MM.1S (cell line): ENCODE measurements around the gene TMEM9B.

Source experiments
- DNase-seq: peaks from one replicate; pipeline ENCODE4 v3.0.0-alpha.2; 2015
- H2AFZ ChIP-seq: fragments of 300-600 bp; sonication (generic); 2 replicates; pipeline ENCODE4 v1.6.0; 2016; ENCODE audit warnings: antibody characterized with exemption, low read length
- H3F3A ChIP-seq: fragments of 300-600 bp; sonication (generic); 2 replicates; pipeline ENCODE4 v1.6.1; 2016; ENCODE audit warnings: mild to moderate bottlenecking, antibody characterized with exemption, low read length, moderate library complexity, mixed read lengths; ENCODE audit not compliant: insufficient read depth
- H3K27ac ChIP-seq: fragments of 300-600 bp; sonication (generic); 2 replicates; pipeline ENCODE4 v1.5.1; 2016; ENCODE audit warnings: mild to moderate bottlenecking, low read length
- H3K27me3 ChIP-seq: fragments of 300-600 bp; sonication (generic); replicated peaks from 2 replicates; pipeline ENCODE4 v1.6.0; 2016; ENCODE audit warnings: low read length; ENCODE audit not compliant: insufficient read depth
- H3K36me3 ChIP-seq: fragments of 300-600 bp; sonication (generic); replicated peaks from 2 replicates; pipeline ENCODE4 v1.6.1; 2016; ENCODE audit warnings: mild to moderate bottlenecking, low read length, mixed read lengths; ENCODE audit not compliant: insufficient read depth
- H3K4me1 ChIP-seq: fragments of 300-600 bp; sonication (generic); 2 replicates; pipeline ENCODE4 v1.6.1; 2016; ENCODE audit warnings: low read length, mixed read lengths
- H3K4me2 ChIP-seq: fragments of 300-600 bp; sonication (generic); 2 replicates; pipeline ENCODE4 v1.6.0; 2016; ENCODE audit warnings: low read depth, low read length
- H3K4me3 ChIP-seq: fragments of 300-600 bp; sonication (generic); 2 replicates; pipeline ENCODE4 v1.5.1; 2016; ENCODE audit warnings: low read length, mixed read lengths
- H3K79me2 ChIP-seq: fragments of 300-600 bp; sonication (generic); 2 replicates; pipeline ENCODE4 v1.6.1; 2016; ENCODE audit warnings: mixed run types, low read length, mixed read lengths
- H3K9ac ChIP-seq: fragments of 300-600 bp; sonication (generic); 2 replicates; pipeline ENCODE4 v1.6.1; 2016; ENCODE audit warnings: low read length, mixed read lengths
- H3K9me2 ChIP-seq: fragments of 300-600 bp; sonication (generic); replicated peaks from 2 replicates; pipeline ENCODE4 v1.6.1; 2016; ENCODE audit warnings: mild to moderate bottlenecking, low read length, mixed read lengths; ENCODE audit not compliant: insufficient read depth
- H3K9me3 ChIP-seq: fragments of 300-600 bp; sonication (generic); replicated peaks from 2 replicates; pipeline ENCODE4 v1.6.1; 2016; ENCODE audit warnings: mild to moderate bottlenecking, low read length, mixed read lengths; ENCODE audit not compliant: insufficient read depth
- H4K20me1 ChIP-seq: fragments of 300-600 bp; sonication (generic); 2 replicates; pipeline ENCODE4 v1.6.1; 2016; ENCODE audit warnings: mild to moderate bottlenecking, low read length, moderate library complexity, mixed read lengths; ENCODE audit not compliant: insufficient read depth
- EZH2 ChIP-seq: fragments of 300-600 bp; sonication (generic); optimal IDR thresholded peaks from 2 replicates; pipeline ENCODE3; 2017; ENCODE audit warnings: low read depth, mild to moderate bottlenecking, antibody characterized with exemption, low read length, mixed read lengths
- EZH2phosphoT487 ChIP-seq: fragments of 300-600 bp; sonication (generic); IDR thresholded peaks from 2 replicates; pipeline ENCODE4 v1.6.1; 2018; ENCODE audit warnings: antibody characterized with exemption, low read length
- TF ChIP-seq, protein P1 (sequence below): fragments of 300-600 bp; sonication (generic); IDR thresholded peaks from 2 replicates; pipeline ENCODE4 v1.5.1; 2016; ENCODE audit warnings: antibody characterized with exemption, low read length, mixed read lengths

The TMEM9B gene

DNA sequence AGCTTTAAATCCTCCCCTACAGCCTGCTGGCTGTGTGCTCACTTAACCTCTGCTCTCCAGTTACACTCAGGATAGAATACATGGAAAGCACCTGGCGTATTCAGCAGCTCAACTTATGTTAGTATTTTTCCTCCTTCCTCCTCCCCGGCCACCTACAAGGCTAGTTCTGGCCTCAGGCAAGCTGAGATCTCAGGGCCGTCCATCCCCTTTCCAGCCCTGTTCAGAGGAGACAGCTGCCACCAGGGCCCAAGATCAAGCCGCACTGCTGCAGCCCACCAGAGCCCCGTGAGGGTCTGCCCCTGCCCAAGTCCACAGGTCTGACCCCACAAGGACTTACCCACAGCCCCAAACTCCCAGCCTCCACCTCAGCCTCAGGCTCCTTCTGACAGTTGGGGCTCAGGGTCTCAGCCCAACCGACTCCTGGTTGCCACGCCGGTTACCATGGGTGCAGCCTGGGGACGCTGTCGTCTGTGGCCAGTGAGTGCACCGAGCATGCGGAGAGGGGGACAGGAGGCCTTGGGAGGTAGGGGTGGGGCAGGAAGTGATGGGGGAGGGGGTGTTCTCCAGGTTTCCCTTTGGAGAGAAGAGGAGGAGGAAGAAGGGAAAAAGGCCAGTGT is 31.6 kb downstream of the TMEM9B start, which contains the start of gene C11orf16:
TSS of gene C11orf16 (minus strand) at position 384 of the 617 bp plus-strand sequence. CDS start 639 bp downstream, outside the sequence.
- H3K27me3 ChIP-seq: no peaks in the 10 kb centered on the region
- H3K36me3 ChIP-seq: no peaks in the 10 kb centered on the region
- H3K79me2 ChIP-seq: no peaks in the 10 kb centered on the region
- H3K4me3 ChIP-seq: no peak within 1 kb of the TSS
- no peak within 1 kb of the TSS for H3K4me2 ChIP-seq
- H3K4me1 ChIP-seq: no peaks in the 10 kb centered on the region
- no peak within 1 kb of the TSS for H3K27ac ChIP-seq
- no peaks in the 10 kb centered on the region for H3F3A ChIP-seq
- no peak within 1 kb of the TSS for H2AFZ ChIP-seq
- TF ChIP-seq, protein P1, sequence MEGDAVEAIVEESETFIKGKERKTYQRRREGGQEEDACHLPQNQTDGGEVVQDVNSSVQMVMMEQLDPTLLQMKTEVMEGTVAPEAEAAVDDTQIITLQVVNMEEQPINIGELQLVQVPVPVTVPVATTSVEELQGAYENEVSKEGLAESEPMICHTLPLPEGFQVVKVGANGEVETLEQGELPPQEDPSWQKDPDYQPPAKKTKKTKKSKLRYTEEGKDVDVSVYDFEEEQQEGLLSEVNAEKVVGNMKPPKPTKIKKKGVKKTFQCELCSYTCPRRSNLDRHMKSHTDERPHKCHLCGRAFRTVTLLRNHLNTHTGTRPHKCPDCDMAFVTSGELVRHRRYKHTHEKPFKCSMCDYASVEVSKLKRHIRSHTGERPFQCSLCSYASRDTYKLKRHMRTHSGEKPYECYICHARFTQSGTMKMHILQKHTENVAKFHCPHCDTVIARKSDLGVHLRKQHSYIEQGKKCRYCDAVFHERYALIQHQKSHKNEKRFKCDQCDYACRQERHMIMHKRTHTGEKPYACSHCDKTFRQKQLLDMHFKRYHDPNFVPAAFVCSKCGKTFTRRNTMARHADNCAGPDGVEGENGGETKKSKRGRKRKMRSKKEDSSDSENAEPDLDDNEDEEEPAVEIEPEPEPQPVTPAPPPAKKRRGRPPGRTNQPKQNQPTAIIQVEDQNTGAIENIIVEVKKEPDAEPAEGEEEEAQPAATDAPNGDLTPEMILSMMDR: no peak
- TF ChIP-seq EZH2: no peak
- no peak for TF ChIP-seq EZH2phosphoT487
- no peaks in the 10 kb centered on the region for H3K9me2 ChIP-seq
- no peaks in the 10 kb centered on the region for H3K9me3 ChIP-seq
- no peak for DNase-seq
- no peaks in the 10 kb centered on the region for H4K20me1 ChIP-seq
- no peak within 1 kb of the TSS for H3K9ac ChIP-seq

DNA sequence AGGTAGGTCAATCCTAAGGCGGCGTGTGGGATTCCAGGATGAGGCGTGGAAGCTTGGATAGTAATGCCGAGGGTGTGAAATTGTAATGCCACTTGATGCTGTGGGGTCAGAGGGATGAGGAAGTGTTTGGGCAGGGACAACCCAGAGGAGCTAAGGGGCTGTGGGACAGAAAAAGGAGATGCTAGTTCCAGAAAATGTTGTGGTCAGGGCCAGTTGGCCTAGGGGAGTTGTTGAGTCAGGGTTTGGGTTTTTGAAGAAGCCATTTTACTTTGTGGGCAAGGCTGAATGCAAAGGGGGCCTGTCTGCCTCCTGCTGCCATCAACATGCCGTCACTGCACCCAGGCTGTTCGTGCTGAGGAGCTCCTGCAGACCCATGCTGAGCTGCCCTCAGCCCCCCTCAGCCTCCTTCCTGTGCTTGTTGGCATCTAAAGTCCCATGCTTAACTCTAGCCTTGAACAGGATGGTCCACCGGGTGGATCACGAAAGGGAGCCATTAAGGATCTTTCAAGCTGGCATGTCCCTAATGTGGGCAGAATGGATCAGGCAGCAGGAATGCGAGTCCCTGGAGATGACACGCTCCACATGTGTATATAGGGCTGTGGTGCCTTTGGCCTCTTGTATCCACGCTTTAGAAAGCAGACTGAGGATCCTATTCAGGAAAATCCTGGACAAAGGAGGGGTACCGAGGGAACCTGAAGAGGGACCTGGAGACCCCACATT is 33.6 kb downstream of the TMEM9B start:
- Histone ChIP-seq H3F3A (no peaks in the 10 kb centered on the region), H3K9me2 (no peaks in the 10 kb centered on the region), H3K4me3 (no peak overlapping the region), H3K9ac (no peak overlapping the region), H4K20me1 (no peaks in the 10 kb centered on the region), H3K4me1 (no peaks in the 10 kb centered on the region), H3K36me3 (no peaks in the 10 kb centered on the region), H3K79me2 (no peaks in the 10 kb centered on the region), H3K9me3 (no peaks in the 10 kb centered on the region), H2AFZ (no peak overlapping the region), H3K27ac (no peak overlapping the region), H3K27me3 (no peaks in the 10 kb centered on the region), H3K4me2 (no peak overlapping the region)
- TF ChIP-seq EZH2 (no peak), EZH2phosphoT487 (no peak)
- TF ChIP-seq, protein P1: no peak
- DNase-seq: no peak

DNA sequence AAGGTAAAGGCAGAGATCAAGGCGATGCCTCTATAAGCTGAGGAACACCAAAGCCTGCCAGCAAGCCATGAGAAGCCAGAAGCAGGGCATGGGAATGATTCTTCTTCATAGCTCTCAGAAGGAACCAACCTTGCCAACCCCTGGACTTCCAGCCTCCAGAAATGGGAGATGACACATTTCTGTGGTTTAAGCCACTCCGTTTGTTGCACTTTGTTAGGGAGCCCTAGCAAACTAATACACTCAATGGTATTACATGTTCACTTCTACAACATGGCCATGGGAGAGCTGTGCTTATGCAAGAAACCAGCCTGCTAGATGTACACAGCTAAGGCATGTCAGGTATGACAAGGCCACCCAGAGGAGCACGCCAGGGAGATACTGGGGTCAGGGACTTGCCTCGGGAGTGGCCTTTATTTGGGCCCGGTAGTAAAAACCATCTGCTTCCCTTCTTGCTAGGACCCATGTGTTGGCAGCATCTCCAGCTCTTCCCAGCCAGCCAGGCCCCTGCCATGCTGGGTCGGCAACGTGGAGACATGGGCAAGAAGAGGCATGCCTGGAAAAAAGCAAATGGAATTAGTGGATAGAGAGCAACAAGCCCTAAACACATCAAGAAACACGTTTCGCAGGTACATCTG is 35.1 kb downstream of the TMEM9B start:
- no peaks in the 10 kb centered on the region for H3K9me3 ChIP-seq
- no peaks in the 10 kb centered on the region for H3K79me2 ChIP-seq
- no peak for TF ChIP-seq EZH2
- TF ChIP-seq, protein P1: no peak
- TF ChIP-seq EZH2phosphoT487: no peak
- no peaks in the 10 kb centered on the region for H4K20me1 ChIP-seq
- no peak overlapping the region for H3K27ac ChIP-seq
- no peak for DNase-seq
- H3K9ac ChIP-seq: no peak overlapping the region
- H2AFZ ChIP-seq: no peak overlapping the region
- no peak overlapping the region for H3K4me2 ChIP-seq
- H3K4me1 ChIP-seq: no peaks in the 10 kb centered on the region
- no peaks in the 10 kb centered on the region for H3K9me2 ChIP-seq
- no peak overlapping the region for H3K4me3 ChIP-seq
- no peaks in the 10 kb centered on the region for H3F3A ChIP-seq
- no peaks in the 10 kb centered on the region for H3K36me3 ChIP-seq
- H3K27me3 ChIP-seq: no peaks in the 10 kb centered on the region
